Transverse colon (tissue), 4 donors: Measurements from ENCODE around the gene HIPK2. TPM values are rescaled to one million over a fixed set of nuclear protein-coding genes. Genes with fewer than 3 reads are reported as not detected.

Source experiments
- DNase-seq: peaks from one replicate; pipeline ENCODE4 v3.0.0-alpha.2; 2019
- H3K27ac ChIP-seq, 4 donors: fragments of 200-600 bp; sonication (generic); 2 replicates each; pipeline ENCODE4 v1.5.1; 2016 to 2018; ENCODE audit warnings: inconsistent platforms in 4 of 4
- H3K27me3 ChIP-seq: fragments of 200-600 bp; sonication (generic); 2 replicates; pipeline ENCODE4 v1.5.1; 2017; ENCODE audit warnings: inconsistent platforms
- H3K36me3 ChIP-seq, 4 donors: fragments of 200-600 bp; sonication (generic); 2 replicates each; pipeline ENCODE4 v1.5.1; 2017 to 2019; ENCODE audit warnings: inconsistent platforms in 4 of 4
- H3K4me1 ChIP-seq, 4 donors: fragments of 200-600 bp; sonication (generic); 2 replicates each; pipeline ENCODE4 v1.5.1; 2017 to 2020; ENCODE audit warnings: inconsistent platforms in 4 of 4
- H3K4me3 ChIP-seq, 4 donors: fragments of 200-600 bp; sonication (generic); 1 replicate in 1 of 4; 2 replicates in 3 of 4; pipeline versions ENCODE4 v1.5.1 to v1.6.1; 2017 to 2019; ENCODE audit warnings: inconsistent platforms in 4 of 4
- H3K9me3 ChIP-seq, 2 donors: fragments of 200-600 bp; sonication (generic); 2 replicates each; pipeline ENCODE4 v1.5.1; 2017 to 2019; ENCODE audit warnings: inconsistent platforms in 2 of 2
- CTCF ChIP-seq, 5 experiments: fragments of 200-600 bp in 3 of 5; fragments of 450-650 bp in 2 of 5; sonication (generic) in 3 of 5; IDR thresholded peaks; 1 replicate in 2 of 5; 2 replicates in 3 of 5; pipeline ENCODE4 v1.5.1; 2016 to 2017; ENCODE audit warnings: antibody characterized with exemption in 5 of 5, inconsistent platforms in 3 of 5, mild to moderate bottlenecking in 2 of 5, moderate library complexity in 1 of 5
- EP300 ChIP-seq: sonication (generic); formaldehyde crosslinking; IDR thresholded peaks from one replicate; pipeline ENCODE4 v1.6.1; 2017; ENCODE audit warnings: antibody characterized with exemption, low read depth
- POLR2A ChIP-seq: fragments of 450-650 bp; IDR thresholded peaks from one replicate; pipeline ENCODE4 v1.6.1; 2016; ENCODE audit warnings: antibody characterized with exemption, mild to moderate bottlenecking, moderate library complexity
- POLR2AphosphoS5 ChIP-seq, 3 donors: sonication (generic); formaldehyde crosslinking; IDR thresholded peaks; one replicate each; pipeline ENCODE4 v1.6.1; 2016; ENCODE audit warnings: antibody characterized with exemption in 3 of 3
- WGBS, 2 donors: methylation state at CpG; one replicate each; pipeline ENCODE4 v1.1.5; 2018; ENCODE audit warnings: low coverage in 1 of 2; 5-methylcytosine and 5-hydroxymethylcytosine counted together
- in situ Hi-C, 4 donors: fragments of 200-750 bp; cut with MboI; loops; one replicate each; pipeline versions ENCODE4 v1.15.0 to v1.15.1; 2017; ENCODE audit warnings: low sequenced_read_pairs in 3 of 4, low pct_ligation_motif_present in 1 of 4, low pct_unique_long_range_greater_than_20kb in 1 of 4
- intact Hi-C: fragments of 100-400 bp; cut with DNase I; formaldehyde crosslinking; loops from one replicate; pipeline ENCODE4 v1.15.1; 2023; ENCODE audit warnings: low total_unique reads
- total RNA-seq, 4 donors: library from RNA; depleted of rRNA; stranded (reverse); fragments of >200 nt; gene quantifications; one replicate each; pipeline ENCODE4 v1.1.0, GENCODE V29; 2016

Gene HIPK2
- total RNA-seq, 4 donors from 2014 or later: 27.3 to 40.3 (median 33.6) TPM

GRCh38 chr7:139695051-139695450 lies 82.7 kb downstream of the HIPK2 start:
- no peak for DNase-seq
- Histone ChIP-seq H3K27ac (no peak overlapping the region), H3K36me3 (no peaks in the 10 kb centered on the region), H3K4me1 (peaks cover 7 to 44% (median 22%) of the 10 kb centered on the region in 4 donors), H3K4me3 (no peak overlapping the region), H3K9me3 (no peaks in the 10 kb centered on the region), H3K27me3 (no peaks in the 10 kb centered on the region)
- no peak for TF ChIP-seq POLR2AphosphoS5 (IDR thresholded peaks at IDR 0.05)
- no peak for TF ChIP-seq EP300
- no peak for TF ChIP-seq CTCF (IDR thresholded peaks at IDR 0.05)
- TF ChIP-seq POLR2A: no peak
- 84 to 100% methylated on average over 2 to 14 of the region's 14 CpGs for WGBS, 2 donors
- intact Hi-C loops (no loop called here), in situ Hi-C loops (no loop called here)

GRCh38 chr7:139694389-139694676 lies 83.5 kb downstream of the HIPK2 start:
- Histone ChIP-seq H3K9me3 (no peaks in the 10 kb centered on the region), H3K27ac (no peak overlapping the region), H3K36me3 (no peaks in the 10 kb centered on the region), H3K4me3 (no peak overlapping the region), H3K4me1 (peaks cover 7 to 44% (median 22%) of the 10 kb centered on the region in 4 donors), H3K27me3 (no peaks in the 10 kb centered on the region)
- TF ChIP-seq POLR2AphosphoS5 (IDR thresholded peaks at IDR 0.05) (no peak), POLR2A (no peak), CTCF (IDR thresholded peaks at IDR 0.05) (no peak), EP300 (no peak)
- whole genome bisulfite sequencing, 2 donors: 80 to 89% methylated on average over 1 to 8 of the region's 8 CpGs
- intact Hi-C loops: no loop called here
- DNase-seq: no peak
- in situ Hi-C loops: no loop called here

- no peaks in the 10 kb centered on the region for H3K36me3 ChIP-seq
- no peak overlapping the region for H3K27ac ChIP-seq
- no peak for DNase-seq
- no peaks in the 10 kb centered on the region for H3K27me3 ChIP-seq
- WGBS, 2 donors: 84 to 92% methylated on average over 6 to 8 of the region's 8 CpGs
- in situ Hi-C loops: no loop called here
- TF ChIP-seq POLR2A: no peak
- no peak for TF ChIP-seq EP300
- no peak for TF ChIP-seq POLR2AphosphoS5 (IDR thresholded peaks at IDR 0.05)
- TF ChIP-seq CTCF (IDR thresholded peaks at IDR 0.05): no peak
- intact Hi-C loops: no loop called here
- H3K9me3 ChIP-seq: no peaks in the 10 kb centered on the region
- H3K4me1 ChIP-seq: peaks cover 7 to 44% (median 22%) of the 10 kb centered on the region in 4 donors
- no peak overlapping the region for H3K4me3 ChIP-seq
These were observed 84.0 kb downstream of the HIPK2 start for GRCh38 chr7:139693651-139694388.

- H3K4me3 ChIP-seq: no peak overlapping the region
- DNase-seq: no peak
- 80 to 88% methylated on average over 4 to 6 of the region's 6 CpGs for WGBS, 2 donors
- no peaks in the 10 kb centered on the region for H3K36me3 ChIP-seq
- peaks cover 7 to 39% (median 20%) of the 10 kb centered on the region in 4 donors for H3K4me1 ChIP-seq
- no peak for TF ChIP-seq CTCF (IDR thresholded peaks at IDR 0.05)
- no peak overlapping the region for H3K27ac ChIP-seq
- no peaks in the 10 kb centered on the region for H3K9me3 ChIP-seq
- in situ Hi-C loops (no loop called here), intact Hi-C loops (no loop called here)
- no peaks in the 10 kb centered on the region for H3K27me3 ChIP-seq
These were observed 85.1 kb downstream of the HIPK2 start for GRCh38 chr7:139692723-139693122.
